Measurements from ENCODE around the gene GPR3. TPM values are rescaled to one million over a fixed set of nuclear protein-coding genes. Genes with fewer than 3 reads are reported as not detected.

Gene GPR3
- total and polyA plus RNA-seq, 2 of the 13 experiments (the other 11 are each of a cell fraction or from before 2014, with no cell fraction given): 1.00 to 2.6 TPM

DNA sequence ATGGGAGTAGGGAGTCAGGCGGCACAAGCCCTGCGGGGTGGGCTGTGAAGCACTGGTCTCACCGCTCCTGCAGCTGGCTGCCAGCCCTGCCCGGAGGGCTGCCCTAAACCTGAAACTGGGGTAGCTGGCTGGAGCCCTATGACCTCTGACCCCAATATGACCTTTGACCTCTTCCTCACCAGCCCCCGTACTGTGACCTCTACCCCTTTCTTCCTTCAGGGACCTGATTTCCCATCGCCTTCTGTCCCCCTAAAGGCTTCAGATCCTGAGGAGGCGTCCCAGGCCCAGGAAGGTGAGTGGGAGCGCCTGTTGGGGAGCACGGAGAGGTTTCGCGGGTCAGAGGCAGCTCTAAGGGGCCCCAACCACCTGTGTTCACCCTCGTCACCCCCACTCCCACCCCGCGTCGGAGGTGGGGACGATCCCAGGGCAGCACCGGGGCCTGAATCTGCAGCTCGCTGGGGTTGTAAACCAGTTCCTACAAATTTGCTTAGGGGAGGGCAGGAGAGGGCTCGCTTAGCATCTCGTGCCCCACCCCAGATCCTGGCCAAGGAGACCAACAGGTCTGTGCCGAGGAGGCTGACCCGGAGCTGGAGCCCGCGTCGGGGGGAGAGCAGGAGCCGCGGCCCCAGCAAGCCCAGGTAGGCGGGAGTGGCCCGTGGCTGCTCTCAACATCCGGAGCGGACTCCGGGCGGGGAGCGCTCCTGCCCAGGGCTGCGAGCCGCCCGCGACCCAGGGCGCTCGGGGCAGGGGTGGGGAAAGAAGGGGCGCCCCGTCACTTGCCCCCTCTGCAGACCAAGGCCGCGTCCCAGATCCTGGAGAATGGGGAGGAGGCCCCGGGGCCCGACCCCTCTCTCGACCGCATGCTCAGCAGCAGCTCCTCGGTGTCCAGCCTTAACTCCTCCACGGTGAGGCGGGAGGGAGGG lies 43.3 kb upstream of the GPR3 start (continued):
- TF ChIP-seq, protein P1, sequence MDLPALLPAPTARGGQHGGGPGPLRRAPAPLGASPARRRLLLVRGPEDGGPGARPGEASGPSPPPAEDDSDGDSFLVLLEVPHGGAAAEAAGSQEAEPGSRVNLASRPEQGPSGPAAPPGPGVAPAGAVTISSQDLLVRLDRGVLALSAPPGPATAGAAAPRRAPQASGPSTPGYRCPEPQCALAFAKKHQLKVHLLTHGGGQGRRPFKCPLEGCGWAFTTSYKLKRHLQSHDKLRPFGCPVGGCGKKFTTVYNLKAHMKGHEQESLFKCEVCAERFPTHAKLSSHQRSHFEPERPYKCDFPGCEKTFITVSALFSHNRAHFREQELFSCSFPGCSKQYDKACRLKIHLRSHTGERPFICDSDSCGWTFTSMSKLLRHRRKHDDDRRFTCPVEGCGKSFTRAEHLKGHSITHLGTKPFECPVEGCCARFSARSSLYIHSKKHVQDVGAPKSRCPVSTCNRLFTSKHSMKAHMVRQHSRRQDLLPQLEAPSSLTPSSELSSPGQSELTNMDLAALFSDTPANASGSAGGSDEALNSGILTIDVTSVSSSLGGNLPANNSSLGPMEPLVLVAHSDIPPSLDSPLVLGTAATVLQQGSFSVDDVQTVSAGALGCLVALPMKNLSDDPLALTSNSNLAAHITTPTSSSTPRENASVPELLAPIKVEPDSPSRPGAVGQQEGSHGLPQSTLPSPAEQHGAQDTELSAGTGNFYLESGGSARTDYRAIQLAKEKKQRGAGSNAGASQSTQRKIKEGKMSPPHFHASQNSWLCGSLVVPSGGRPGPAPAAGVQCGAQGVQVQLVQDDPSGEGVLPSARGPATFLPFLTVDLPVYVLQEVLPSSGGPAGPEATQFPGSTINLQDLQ (CRISPR knock-in tag; IDR thresholded peaks at IDR 0.05): no peak
- TF ChIP-seq PHF21A (CRISPR knock-in tag; IDR thresholded peaks at IDR 0.05): peak; percentile 47; the same call in 1 of the 2 replicates
- no peak for TF ChIP-seq ZNF547 (CRISPR knock-in tag; IDR thresholded peaks at IDR 0.05)
- TF ChIP-seq, protein P2, sequence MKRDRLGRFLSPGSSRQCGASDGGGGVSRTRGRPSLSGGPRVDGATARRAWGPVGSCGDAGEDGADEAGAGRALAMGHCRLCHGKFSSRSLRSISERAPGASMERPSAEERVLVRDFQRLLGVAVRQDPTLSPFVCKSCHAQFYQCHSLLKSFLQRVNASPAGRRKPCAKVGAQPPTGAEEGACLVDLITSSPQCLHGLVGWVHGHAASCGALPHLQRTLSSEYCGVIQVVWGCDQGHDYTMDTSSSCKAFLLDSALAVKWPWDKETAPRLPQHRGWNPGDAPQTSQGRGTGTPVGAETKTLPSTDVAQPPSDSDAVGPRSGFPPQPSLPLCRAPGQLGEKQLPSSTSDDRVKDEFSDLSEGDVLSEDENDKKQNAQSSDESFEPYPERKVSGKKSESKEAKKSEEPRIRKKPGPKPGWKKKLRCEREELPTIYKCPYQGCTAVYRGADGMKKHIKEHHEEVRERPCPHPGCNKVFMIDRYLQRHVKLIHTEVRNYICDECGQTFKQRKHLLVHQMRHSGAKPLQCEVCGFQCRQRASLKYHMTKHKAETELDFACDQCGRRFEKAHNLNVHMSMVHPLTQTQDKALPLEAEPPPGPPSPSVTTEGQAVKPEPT (CRISPR knock-in tag; IDR thresholded peaks at IDR 0.05; ENCODE audit: low read depth): no peak
- no peak for TF ChIP-seq TBL1XR1 (IDR thresholded peaks at IDR 0.05; ENCODE audit: borderline replicate concordance, low read length, partially characterized antibody)
- 0 out of 2 replicates have a peak, but pooled peaks have one; percentile 31 for TF ChIP-seq ZNF776 (CRISPR knock-in tag; IDR thresholded peaks at IDR 0.05)
- TF ChIP-seq TBX2 (CRISPR knock-in tag; IDR thresholded peaks at IDR 0.05; ENCODE audit: borderline replicate concordance): peak; percentile 65; the same call in 1 of the 2 replicates
- TF ChIP-seq ZSCAN29 (CRISPR knock-in tag; conservative IDR thresholded peaks at IDR 0.05): 0 out of 2 replicates have a peak, but pooled peaks have one; percentile 24
- no peak for TF ChIP-seq ZNF234 (CRISPR knock-in tag; conservative IDR thresholded peaks at IDR 0.05)
- no peak for TF ChIP-seq ZNF383 (CRISPR knock-in tag; IDR thresholded peaks at IDR 0.05; ENCODE audit: borderline replicate concordance)
- TF ChIP-seq, protein P3, sequence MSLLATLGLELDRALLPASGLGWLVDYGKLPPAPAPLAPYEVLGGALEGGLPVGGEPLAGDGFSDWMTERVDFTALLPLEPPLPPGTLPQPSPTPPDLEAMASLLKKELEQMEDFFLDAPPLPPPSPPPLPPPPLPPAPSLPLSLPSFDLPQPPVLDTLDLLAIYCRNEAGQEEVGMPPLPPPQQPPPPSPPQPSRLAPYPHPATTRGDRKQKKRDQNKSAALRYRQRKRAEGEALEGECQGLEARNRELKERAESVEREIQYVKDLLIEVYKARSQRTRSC (CRISPR knock-in tag; IDR thresholded peaks at IDR 0.05; ENCODE audit: low read depth): no peak
- TF ChIP-seq TMF1 (CRISPR knock-in tag; IDR thresholded peaks at IDR 0.05; ENCODE audit: low read depth): 0 out of 2 replicates have a peak, but pooled peaks have one; percentile 56
- TF ChIP-seq RFXANK (CRISPR knock-in tag; IDR thresholded peaks at IDR 0.05): no peak
- TF ChIP-seq ZC3H13 (CRISPR knock-in tag; IDR thresholded peaks at IDR 0.05): no peak
- TF ChIP-seq MBNL3 (CRISPR knock-in tag; conservative IDR thresholded peaks at IDR 0.05): no peak
- TF ChIP-seq, protein P4, sequence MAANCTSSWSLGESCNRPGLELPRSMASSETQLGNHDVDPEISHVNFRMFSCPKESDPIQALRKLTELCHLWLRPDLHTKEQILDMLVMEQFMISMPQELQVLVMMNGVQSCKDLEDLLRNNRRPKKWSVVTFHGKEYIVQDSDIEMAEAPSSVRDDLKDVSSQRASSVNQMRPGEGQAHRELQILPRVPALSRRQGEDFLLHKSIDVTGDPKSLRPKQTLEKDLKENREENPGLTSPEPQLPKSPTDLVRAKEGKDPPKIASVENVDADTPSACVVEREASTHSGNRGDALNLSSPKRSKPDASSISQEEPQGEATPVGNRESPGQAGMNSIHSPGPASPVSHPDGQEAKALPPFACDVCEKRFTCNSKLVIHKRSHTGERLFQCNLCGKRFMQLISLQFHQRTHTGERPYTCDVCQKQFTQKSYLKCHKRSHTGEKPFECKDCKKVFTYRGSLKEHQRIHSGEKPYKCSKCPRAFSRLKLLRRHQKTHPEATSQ (CRISPR knock-in tag; IDR thresholded peaks at IDR 0.05; ENCODE audit: borderline replicate concordance): no peak
- no peak for TF ChIP-seq TBP (CRISPR knock-in tag; IDR thresholded peaks at IDR 0.05)
- no peak for TF ChIP-seq ZNF629 (CRISPR knock-in tag; conservative IDR thresholded peaks at IDR 0.05)
- TF ChIP-seq ZEB1 (IDR thresholded peaks at IDR 0.05; ENCODE audit: insufficient replicate concordance, low read depth): peak; percentile 89
- peak; percentile 67; the same call in 1 of the 2 replicates for TF ChIP-seq ZNF235 (CRISPR knock-in tag; IDR thresholded peaks at IDR 0.05; ENCODE audit: borderline replicate concordance)
